GM18867 (cell line): ENCODE measurements around the gene PRB3.

Experiments used
- ATAC-seq: cut with Tn5 transposase; IDR thresholded peaks from one replicate; pipeline ENCODE4 v1.9.1; 2021; ENCODE audit warnings: mild to moderate bottlenecking, moderate library complexity; ENCODE audit not compliant: unreplicated experiment

Gene PRB3

DNA sequence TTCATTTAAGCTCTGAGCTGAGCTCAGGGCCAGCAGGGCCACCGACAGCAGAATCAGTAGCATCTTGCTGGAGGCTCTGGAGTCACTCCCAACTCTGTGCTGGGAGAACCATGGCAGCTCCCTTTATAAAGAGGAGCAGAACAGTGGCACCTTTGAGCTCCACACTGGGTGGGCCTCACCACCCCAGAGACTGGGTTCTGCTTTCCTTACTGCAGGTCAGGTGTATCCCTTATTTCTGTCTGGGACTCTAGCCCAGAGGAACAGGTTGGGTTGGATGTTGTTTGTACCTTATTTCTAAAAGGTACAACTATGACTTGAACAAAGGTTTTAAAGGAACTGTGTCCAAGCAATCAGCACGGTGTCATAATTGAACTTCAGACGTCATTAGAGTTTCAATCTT lies at the start of gene PRB3:
Gene PRB3 (minus strand): TSS at position 101 of the 400 bp plus-strand sequence. CDS start 38 bp downstream, at position 63.
- no peak for ATAC-seq

DNA sequence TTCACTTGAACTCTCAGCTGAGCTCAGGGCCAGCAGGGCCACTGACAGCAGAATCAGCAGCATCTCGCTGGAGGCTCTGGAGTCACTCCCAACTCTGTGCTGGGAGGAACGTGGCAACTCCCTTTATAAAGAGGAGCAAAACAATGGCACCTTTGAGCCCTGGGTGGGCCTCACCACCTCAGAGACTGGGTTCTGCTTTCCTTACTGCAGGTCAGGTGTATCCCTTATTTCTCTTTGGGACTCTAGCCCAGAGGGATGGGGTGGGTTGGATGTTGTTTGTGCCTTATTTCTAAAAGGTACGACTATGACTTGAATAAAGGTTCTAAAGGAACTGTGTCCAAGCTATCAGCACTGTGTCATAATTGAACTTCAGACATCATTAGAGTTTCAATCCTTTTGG lies 40.8 kb upstream of the PRB3 start, which contains the start of gene PRB4:
Gene PRB4 (minus strand): TSS at position 101 of the 400 bp plus-strand sequence. CDS start 38 bp downstream, at position 63.
- no peak for ATAC-seq

DNA sequence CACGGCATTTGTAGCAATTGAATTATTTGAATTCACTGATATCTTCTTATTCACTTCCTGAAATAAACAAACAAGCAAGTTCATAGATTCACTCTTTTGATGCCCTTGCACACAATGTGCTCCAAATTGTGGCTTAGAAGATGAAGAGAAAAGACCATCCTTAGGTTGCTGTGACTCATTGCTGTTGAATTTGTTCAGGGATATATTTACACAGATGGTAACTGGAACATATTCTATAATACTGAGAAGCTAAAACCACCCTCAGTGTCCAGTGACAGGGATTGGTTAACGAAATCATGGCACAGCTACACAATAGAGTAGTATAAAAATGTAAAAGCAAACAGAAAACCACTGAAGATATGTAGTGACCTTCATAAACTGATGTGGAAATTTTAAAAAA lies 37.6 kb upstream of the PRB3 start:
- ATAC-seq = no peak

DNA sequence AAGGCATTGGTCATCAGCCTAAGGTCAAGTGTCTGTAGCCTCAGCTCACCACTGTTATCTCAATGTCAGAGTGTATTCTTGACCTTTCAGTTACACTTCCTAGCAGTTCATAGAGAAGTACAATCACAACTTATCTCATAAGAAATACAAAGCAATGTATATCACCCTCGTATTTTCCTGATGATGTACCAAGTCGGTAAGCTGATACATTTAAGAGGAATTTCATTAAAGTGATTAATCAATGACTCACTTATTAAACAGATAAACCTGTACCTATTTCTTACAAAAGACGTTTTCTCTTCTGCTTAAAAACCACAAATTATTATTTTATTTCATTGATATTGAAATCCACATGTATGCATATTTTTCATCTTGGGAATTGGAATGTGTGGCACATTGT lies 3.9 kb upstream of the PRB3 start:
- ATAC-seq = no peak

DNA sequence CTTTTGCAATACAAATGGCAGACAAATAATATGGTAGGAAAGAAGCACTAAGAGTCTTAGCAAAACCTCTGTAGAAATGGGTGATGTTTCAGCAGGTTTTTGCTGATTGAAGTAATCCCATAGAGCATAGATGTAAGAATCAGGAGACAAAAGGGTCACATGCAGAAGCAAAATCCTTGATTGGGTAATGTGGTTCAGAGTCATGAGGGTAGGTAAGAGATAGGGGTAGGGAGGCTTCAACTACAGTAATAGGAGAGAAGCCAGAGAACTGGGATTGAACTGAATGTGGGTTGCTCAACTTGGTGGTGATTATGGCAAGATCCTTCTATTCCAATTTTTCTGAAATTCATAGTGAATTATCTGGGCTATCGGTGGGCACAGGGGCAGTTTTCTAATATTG lies 5.0 kb downstream of the PRB3 start:
- ATAC-seq = no peak

DNA sequence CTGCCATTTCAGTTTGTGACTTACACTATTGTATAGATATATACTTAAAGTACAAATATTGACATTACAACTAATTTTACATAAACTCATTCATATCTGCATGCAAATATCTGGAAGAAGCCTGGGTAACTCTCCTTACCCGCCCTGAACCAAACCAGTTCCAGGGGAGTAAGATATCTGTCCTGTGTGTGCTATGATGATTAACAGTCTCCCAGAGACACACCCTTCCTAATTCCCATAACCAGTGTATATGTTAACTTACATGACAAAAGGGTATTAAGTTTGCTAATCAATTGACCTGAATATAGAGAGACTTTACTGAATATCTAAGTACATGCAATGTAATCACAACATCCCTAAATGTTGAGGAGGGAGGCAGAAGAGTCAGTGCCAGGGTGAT lies 23.0 kb downstream of the PRB3 start:
- ATAC-seq = no peak

DNA sequence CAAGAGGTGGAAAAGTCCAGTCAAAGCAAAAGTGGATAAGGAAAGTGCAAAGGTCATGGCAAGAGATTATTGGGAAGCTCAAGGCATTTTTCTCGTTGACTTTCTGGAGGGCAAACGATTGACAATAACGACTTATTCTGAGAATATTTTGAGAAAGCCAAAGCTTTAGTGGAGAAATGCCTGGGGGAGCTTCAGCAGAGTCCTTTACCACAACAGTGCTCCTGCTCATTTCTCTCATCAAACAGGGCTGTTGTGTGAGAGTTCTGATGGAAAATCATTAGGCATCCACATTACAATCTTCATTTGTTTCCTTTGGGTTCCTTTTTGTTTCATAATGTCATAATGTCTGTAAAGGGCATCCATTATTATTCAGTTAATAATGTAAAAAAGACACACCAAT lies 26.9 kb downstream of the PRB3 start:
- ATAC-seq = no peak

DNA sequence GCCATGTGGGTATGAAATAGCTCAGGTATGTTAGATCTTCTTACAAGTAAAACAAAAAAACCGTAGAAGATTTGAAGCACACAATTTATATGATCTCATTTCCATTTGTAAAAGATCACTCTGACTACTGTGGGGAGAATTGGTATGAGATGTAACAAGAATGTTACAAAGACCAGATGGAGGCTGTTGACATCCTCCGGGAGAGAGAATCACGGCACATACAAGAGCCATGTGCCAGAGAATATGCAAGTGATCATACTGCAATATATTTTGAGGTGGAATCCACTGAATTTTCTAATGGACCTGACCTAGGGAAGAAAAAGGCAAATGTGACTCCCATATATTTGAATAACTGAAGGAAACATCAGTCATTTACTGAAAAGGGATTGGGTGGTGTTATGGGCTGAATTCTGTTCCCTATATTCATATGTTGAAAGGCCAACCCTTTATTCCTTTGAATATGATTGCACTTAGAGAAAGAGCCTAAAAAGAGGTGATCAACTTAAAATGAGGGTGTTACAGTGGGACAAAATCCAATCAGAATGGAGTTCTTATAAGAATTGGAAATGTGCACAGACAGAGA lies 29.1 kb downstream of the PRB3 start:
- ATAC-seq = no peak

DNA sequence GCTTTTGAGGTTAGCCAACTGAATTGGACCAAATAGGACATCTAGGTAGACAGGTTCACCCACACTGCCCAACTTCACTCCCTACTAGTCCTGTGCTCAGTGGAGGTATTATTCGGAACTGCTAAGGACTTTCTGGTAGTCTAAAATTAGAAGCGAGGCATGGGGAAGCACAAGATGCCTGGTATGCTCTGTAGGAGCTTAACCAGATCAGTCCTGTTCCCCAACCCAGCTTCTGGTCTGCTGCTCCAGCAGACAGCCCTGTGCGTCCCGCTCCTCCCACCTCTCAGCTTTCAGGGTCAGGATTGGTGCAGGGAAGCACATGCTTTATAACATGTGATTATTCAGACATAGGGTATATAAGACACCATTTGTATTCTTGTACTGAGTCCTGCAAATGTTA lies 31.2 kb downstream of the PRB3 start:
- ATAC-seq = no peak

DNA sequence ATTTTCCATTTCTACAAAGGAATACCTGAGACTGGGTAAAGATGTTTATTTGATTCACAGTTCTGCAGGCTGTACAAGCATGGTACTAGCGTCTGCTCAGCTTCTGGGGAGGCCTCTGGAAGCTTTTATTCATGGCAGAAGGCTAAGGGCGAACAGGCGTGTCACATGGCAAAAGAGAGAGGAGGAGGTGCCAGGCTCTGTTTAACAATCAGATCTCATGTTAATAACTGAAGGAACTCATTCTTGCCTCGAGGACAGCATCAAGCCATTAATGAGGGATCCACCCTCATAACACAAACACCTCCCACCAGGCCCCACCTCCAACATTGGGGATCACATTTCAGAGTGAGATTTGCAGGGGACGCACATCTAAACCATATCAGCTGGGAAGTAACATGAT lies 36.0 kb downstream of the PRB3 start:
- no peak for ATAC-seq

DNA sequence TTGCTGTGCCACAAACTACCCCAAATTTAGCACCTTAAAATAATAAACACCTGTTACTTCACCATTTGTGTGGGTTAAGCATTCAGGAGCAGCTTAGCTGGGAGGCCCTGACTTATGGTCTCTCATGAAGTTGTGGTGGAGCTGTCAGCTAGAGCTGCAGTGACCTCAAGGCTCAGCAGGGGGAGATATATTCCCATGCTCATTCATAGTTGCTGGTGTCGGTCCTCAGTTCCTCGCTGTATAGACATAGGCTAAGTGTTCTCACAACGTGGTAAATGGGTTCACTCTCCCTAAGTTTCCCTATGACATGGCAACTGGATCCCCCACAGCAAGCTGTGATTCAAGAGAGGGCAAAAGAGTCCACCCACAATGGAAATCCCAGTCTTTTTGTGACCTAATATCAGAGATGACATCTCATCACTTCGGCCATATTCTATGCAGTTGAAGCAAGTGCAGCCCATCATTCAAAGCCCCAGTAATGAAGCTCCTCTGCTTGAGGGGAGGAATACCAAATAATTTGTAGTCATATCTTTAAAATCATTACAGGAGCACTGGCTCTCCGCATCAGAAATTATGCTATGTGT lies 41.1 kb downstream of the PRB3 start:
- peak; percentile 86 for ATAC-seq

DNA sequence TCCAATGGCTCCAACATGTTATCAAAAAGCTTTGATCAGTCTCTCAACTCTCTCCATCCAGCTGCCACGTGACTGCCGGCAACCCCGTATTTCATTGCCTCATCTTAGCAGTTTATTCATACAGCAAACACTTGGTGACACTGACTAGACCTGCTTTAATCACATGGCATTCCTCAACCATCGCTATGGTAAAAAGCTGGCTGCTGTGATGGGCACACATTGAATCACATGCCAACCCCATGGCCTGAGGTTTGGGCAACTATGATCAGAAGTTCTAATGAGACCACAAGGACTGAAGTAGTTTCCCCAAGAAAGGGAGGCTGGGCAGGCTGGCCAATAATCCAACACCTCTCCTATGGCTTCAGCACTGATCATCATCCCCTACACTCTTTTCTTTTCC lies 42.1 kb downstream of the PRB3 start:
- ATAC-seq = no peak
